H9 (cell line): ENCODE data around the gene MAP3K5. TPM values are rescaled to one million over a fixed set of nuclear protein-coding genes. Genes with fewer than 3 reads are reported as not detected.
A peak's percentile ranks its signal among the peaks of the same experiment; 100 is the strongest.

ENCODE experiments used
- DNase-seq: peaks from one replicate; pipeline ENCODE4 v3.0.0-alpha.2; 2017
- H2AFZ ChIP-seq: one replicate; pipeline ENCODE4 v1.6.1; 2013; ENCODE audit warnings: mild to moderate bottlenecking, low read length, control low read depth, moderate library complexity
- H2AK5ac ChIP-seq: 2 replicates; pipeline ENCODE4 v1.6.1; 2013; ENCODE audit warnings: low read length, control low read depth, mixed read lengths; ENCODE audit not compliant: insufficient read length
- H2BK120ac ChIP-seq: one replicate; pipeline ENCODE4 v1.6.1; 2013; ENCODE audit warnings: low read depth, mild to moderate bottlenecking, low read length, control low read depth, inconsistent platforms; ENCODE audit not compliant: poor library complexity, severe bottlenecking
- H2BK12ac ChIP-seq: 2 replicates; pipeline ENCODE4 v1.6.1; 2013; ENCODE audit warnings: low read length, control low read depth, mixed read lengths, low read depth; ENCODE audit not compliant: insufficient read length
- H2BK15ac ChIP-seq: 2 replicates; pipeline ENCODE4 v1.6.1; 2013; ENCODE audit warnings: low read depth, low read length, control low read depth
- H2BK20ac ChIP-seq: one replicate; pipeline ENCODE4 v1.6.1; 2013; ENCODE audit warnings: low read depth, mild to moderate bottlenecking, low read length, control low read depth, inconsistent platforms; ENCODE audit not compliant: poor library complexity, severe bottlenecking
- H2BK5ac ChIP-seq: 2 replicates; pipeline ENCODE4 v1.6.1; 2013; ENCODE audit warnings: low read length, control low read depth, mixed read lengths; ENCODE audit not compliant: insufficient read length
- H3K14ac ChIP-seq: 2 replicates; pipeline ENCODE4 v1.6.1; 2013; ENCODE audit warnings: low read length, control low read depth; ENCODE audit not compliant: insufficient read depth
- H3K18ac ChIP-seq: 2 replicates; pipeline ENCODE4 v1.6.1; 2013; ENCODE audit warnings: low read depth, mild to moderate bottlenecking, mixed read lengths, low read length, control low read depth; ENCODE audit not compliant: insufficient read length
- H3K23ac ChIP-seq: 2 replicates; pipeline ENCODE4 v1.6.1; 2013; ENCODE audit warnings: low read length, control low read depth, mixed read lengths, low read depth; ENCODE audit not compliant: insufficient read length
- H3K23me2 ChIP-seq: 2 replicates; pipeline ENCODE4 v1.6.1; 2013; ENCODE audit warnings: low read depth, mild to moderate bottlenecking, mixed read lengths, low read length, control low read depth; ENCODE audit not compliant: insufficient read length, poor library complexity, severe bottlenecking
- H3K27ac ChIP-seq: 2 replicates; pipeline ENCODE4 v1.5.1; 2013; ENCODE audit warnings: low read length, control low read depth, mixed read lengths, low read depth; ENCODE audit not compliant: insufficient read length
- H3K27me3 ChIP-seq: 2 replicates; pipeline ENCODE4 v1.6.1; 2013; ENCODE audit warnings: low read length, control low read depth, inconsistent platforms; ENCODE audit not compliant: insufficient read depth
- H3K4ac ChIP-seq: 2 replicates; pipeline ENCODE4 v1.6.1; 2013; ENCODE audit warnings: low read depth, mild to moderate bottlenecking, control low read depth, inconsistent platforms, low read length, moderate library complexity
- H3K4me1 ChIP-seq: 2 replicates; pipeline ENCODE4 v1.6.1; 2013; ENCODE audit warnings: low read length, control low read depth, inconsistent platforms; ENCODE audit not compliant: insufficient read depth
- H3K4me2 ChIP-seq: 2 replicates; pipeline ENCODE4 v1.6.1; 2013; ENCODE audit warnings: low read length, control low read depth, mixed read lengths; ENCODE audit not compliant: insufficient read length, insufficient read depth
- H3K56ac ChIP-seq: 2 replicates; pipeline ENCODE4 v1.6.1; 2013; ENCODE audit warnings: low read depth, mild to moderate bottlenecking, mixed read lengths, low read length, control low read depth; ENCODE audit not compliant: insufficient read length
- H3K79me1 ChIP-seq: 2 replicates; pipeline ENCODE4 v1.6.1; 2013; ENCODE audit warnings: low read depth, mild to moderate bottlenecking, moderate library complexity, low read length, control low read depth, inconsistent platforms; ENCODE audit not compliant: insufficient read depth, poor library complexity, severe bottlenecking
- H3K79me2 ChIP-seq: 2 replicates; pipeline ENCODE4 v1.6.1; 2013; ENCODE audit warnings: low read length, control low read depth, inconsistent platforms; ENCODE audit not compliant: insufficient read depth
- H3K9ac ChIP-seq: 2 replicates; pipeline ENCODE4 v1.6.1; 2013; ENCODE audit warnings: low read length, control low read depth, mixed read lengths; ENCODE audit not compliant: insufficient read length; ENCODE audit errors: extremely low read depth
- H3K9me3 ChIP-seq: one replicate; pipeline ENCODE4 v1.6.1; 2013; ENCODE audit warnings: low read depth, low read length, inconsistent platforms; ENCODE audit not compliant: control insufficient read depth
- H3T11ph ChIP-seq: one replicate; pipeline ENCODE4 v1.6.1; 2013; ENCODE audit warnings: mild to moderate bottlenecking, low read length, control low read depth, inconsistent platforms
- H4K20me1 ChIP-seq: one replicate; pipeline ENCODE4 v1.6.1; 2013; ENCODE audit not compliant: control insufficient read depth, insufficient read length, insufficient read depth
- H4K5ac ChIP-seq: 2 replicates; pipeline ENCODE4 v1.6.1; 2013; ENCODE audit warnings: low read depth, mild to moderate bottlenecking, mixed read lengths, low read length, control low read depth; ENCODE audit not compliant: insufficient read length
- H4K8ac ChIP-seq: replicated peaks from 2 replicates; pipeline ENCODE4 v1.6.1; 2013; ENCODE audit warnings: low read length, control low read depth, mixed read lengths, low read depth; ENCODE audit not compliant: insufficient read length
- H4K91ac ChIP-seq: 2 replicates; pipeline ENCODE4 v1.6.1; 2013; ENCODE audit warnings: low read depth, mild to moderate bottlenecking, moderate library complexity, mixed read lengths, low read length, control low read depth; ENCODE audit not compliant: insufficient read length
- H3K27ac Mint-ChIP-seq, 3 experiments: 2 replicates in 2 of 3; 3 replicates in 1 of 3; pipeline ENCODE4 v1.8.0; 2020 to 2021; ENCODE audit warnings: mixed read lengths in 3 of 3, mild to moderate bottlenecking in 1 of 3, moderate library complexity in 1 of 3
- H3K27me3 Mint-ChIP-seq: 2 replicates; pipeline ENCODE4 v1.8.0; 2021; ENCODE audit warnings: low read depth, mild to moderate bottlenecking, moderate library complexity, mixed read lengths
- H3K36me3 Mint-ChIP-seq, 3 experiments: 2 replicates in 2 of 3; 3 replicates in 1 of 3; pipeline ENCODE4 v1.8.0; 2020 to 2021; ENCODE audit warnings: low read depth in 3 of 3, mixed read lengths in 3 of 3; ENCODE audit not compliant: insufficient read depth in 1 of 3
- H3K4me1 Mint-ChIP-seq, 2 experiments: 2 replicates each; pipeline ENCODE4 v1.8.0; 2020; ENCODE audit warnings: mixed read lengths in 2 of 2
- H3K4me3 Mint-ChIP-seq, 2 experiments: 2 replicates in 1 of 2; 3 replicates in 1 of 2; pipeline ENCODE4 v1.8.0; 2020 to 2021; ENCODE audit warnings: mild to moderate bottlenecking in 2 of 2, mixed read lengths in 2 of 2, moderate library complexity in 1 of 2
- H3K9me3 Mint-ChIP-seq, 2 experiments: 2 replicates in 1 of 2; 3 replicates in 1 of 2; pipeline ENCODE4 v1.8.0; 2020; ENCODE audit warnings: mild to moderate bottlenecking in 2 of 2, mixed read lengths in 2 of 2, moderate library complexity in 1 of 2
- CTCF ChIP-seq: fragments of 200-600 bp; sonication (generic); conservative IDR thresholded peaks from 3 replicates; pipeline ENCODE4 v1.8.0; 2021; ENCODE audit warnings: antibody characterized with exemption, mild to moderate bottlenecking
- WGBS: extraction: QIAGEN DNeasy Blood & Tissue Kit; methylation state at CpG from one replicate; pipeline ENCODE4 v1.1.7; 2013; ENCODE audit warnings: missing lambda C conversion rate, low lambda C conversion rate, mixed read lengths; ENCODE audit not compliant: insufficient read length; ENCODE audit errors: extremely low coverage; 5-methylcytosine and 5-hydroxymethylcytosine counted together
- total RNA-seq: library from RNA; stranded (reverse); gene quantifications from 2 replicates; pipeline ENCODE4 v1.2.1, GENCODE V29; 2021

MAP3K5 gene
- total RNA-seq, 1 experiment from 2014 or later: 1.6 TPM

- no peak overlapping the region for H3K27ac ChIP-seq
- Mint-ChIP-seq H3K36me3 (peaks cover 0 to 2% (median 0%) of the 10 kb centered on the region in 3 experiments; a peak in 2 of 7 replicates), H3K9me3 (no peaks in the 10 kb centered on the region), H3K4me3 (peak overlapping the region in 1 of 2 experiments; percentile 95; a peak in 2 of 5 replicates), H3K4me1 (peaks cover 50 to 57% of the 10 kb centered on the region in 2 experiments), H3K27ac (no peak overlapping the region), H3K27me3 (peaks cover 23% of the 10 kb centered on the region)
- H4K91ac ChIP-seq: no peak overlapping the region
- H3K4me2 ChIP-seq: no peak overlapping the region
- H2BK12ac ChIP-seq: no peak overlapping the region
- H2BK120ac ChIP-seq: no peak overlapping the region
- no peak overlapping the region for H2BK15ac ChIP-seq
- no peak for TF ChIP-seq CTCF
- H3K4ac ChIP-seq: no peak overlapping the region
- no peak overlapping the region for H3K14ac ChIP-seq
- peaks cover 5% of the 10 kb centered on the region for H3K79me1 ChIP-seq
- peaks cover 14% of the 10 kb centered on the region; the same call in 1 of the 2 replicates for H3K79me2 ChIP-seq
- H3K23me2 ChIP-seq: peaks cover 14% of the 10 kb centered on the region
- peaks cover 2% of the 10 kb centered on the region for H4K20me1 ChIP-seq
- no peak overlapping the region for H2BK5ac ChIP-seq
- H3K56ac ChIP-seq: no peak overlapping the region
- H2AFZ ChIP-seq: no peak overlapping the region
- no peak overlapping the region for H3K23ac ChIP-seq
- no CpG with 5 or more reads among the region's 1 CpG for WGBS
- no peak overlapping the region for H3K9ac ChIP-seq
- H3K18ac ChIP-seq: no peak overlapping the region
- no peak overlapping the region for H2AK5ac ChIP-seq
- no peak for DNase-seq
- no peak overlapping the region for H3T11ph ChIP-seq
- no peak overlapping the region for H4K8ac ChIP-seq
- H3K4me1 ChIP-seq: peaks cover 8% of the 10 kb centered on the region; the same call in 1 of the 2 replicates
- no peak overlapping the region for H4K5ac ChIP-seq
- H3K9me3 ChIP-seq: no peaks in the 10 kb centered on the region
- no peaks in the 10 kb centered on the region; the same call in 1 of the 2 replicates for H3K27me3 ChIP-seq
- H2BK20ac ChIP-seq: no peak overlapping the region
Measured at GRCh38 chr6:136547871-136548270, 244.4 kb downstream of the MAP3K5 start.
